SK-N-DZ (cell line): ENCODE data around the gene FBLN5.
"Not testable (repeated sequence)": the region's sequence is repeated elsewhere in the genome, so short reads cannot be mapped to it uniquely, and the experiment has no call there.

ENCODE experiments used
- DNase-seq: peaks from one replicate; pipeline ENCODE4 v3.0.0-alpha.2; 2015; ENCODE audit warnings: low spot score

FBLN5 gene

GRCh38 chr14:91910196-91910595 is 37.3 kb downstream of the FBLN5 start:
- DNase-seq: no peak

GRCh38 chr14:91906374-91906773 is 41.1 kb downstream of the FBLN5 start:
- DNase-seq: no peak

- DNase-seq: no peak
Measured at GRCh38 chr14:91904956-91905645, 42.4 kb downstream of the FBLN5 start.

GRCh38 chr14:91904483-91904882 is 43.0 kb downstream of the FBLN5 start:
- no peak for DNase-seq

- no peak for DNase-seq
Measured at GRCh38 chr14:91903070-91903469, 44.4 kb downstream of the FBLN5 start.

- no peak for DNase-seq
Measured at GRCh38 chr14:91902336-91902735, 45.2 kb downstream of the FBLN5 start.

- no peak for DNase-seq
Measured at GRCh38 chr14:91901449-91902226, 45.9 kb downstream of the FBLN5 start.

- no peak for DNase-seq
Measured at GRCh38 chr14:91899806-91900205, 47.7 kb downstream of the FBLN5 start.

- no peak for DNase-seq
Measured at GRCh38 chr14:91899213-91899612, 48.3 kb downstream of the FBLN5 start.

GRCh38 chr14:91898372-91898771 is 49.1 kb downstream of the FBLN5 start:
- DNase-seq: no peak

- DNase-seq: not testable (repeated sequence)
Measured at GRCh38 chr14:91897716-91898115, 49.8 kb downstream of the FBLN5 start.

- no peak for DNase-seq
Measured at GRCh38 chr14:91897106-91897701, 50.3 kb downstream of the FBLN5 start.

- no peak for DNase-seq
Measured at GRCh38 chr14:91896419-91896818, 51.1 kb downstream of the FBLN5 start.

- no peak for DNase-seq
Measured at GRCh38 chr14:91893669-91894068, 53.8 kb downstream of the FBLN5 start.

- no peak for DNase-seq
Measured at GRCh38 chr14:91893007-91893406, 54.5 kb downstream of the FBLN5 start.

- no peak for DNase-seq
Measured at GRCh38 chr14:91891721-91892220, 55.7 kb downstream of the FBLN5 start.

- DNase-seq: no peak
Measured at GRCh38 chr14:91891101-91891500, 56.4 kb downstream of the FBLN5 start.

- no peak for DNase-seq
Measured at GRCh38 chr14:91890291-91890749, 57.2 kb downstream of the FBLN5 start.

GRCh38 chr14:91889477-91890211 is 57.9 kb downstream of the FBLN5 start:
- DNase-seq: no peak

GRCh38 chr14:91888641-91889476 is 58.6 kb downstream of the FBLN5 start:
- DNase-seq: no peak

- no peak for DNase-seq
Measured at GRCh38 chr14:91886961-91887360, 60.5 kb downstream of the FBLN5 start.
